K562 (cell line): ENCODE data around the gene PDLIM7. TPM values are rescaled to one million over a fixed set of nuclear protein-coding genes. Genes with fewer than 3 reads are reported as not detected.
A peak's percentile ranks its signal among the peaks of the same experiment; 100 is the strongest.

ENCODE experiments used
- ATAC-seq: fragments of 200-7000 bp; cut with Tn5 transposase; 3 replicates; pipeline ENCODE4 v1.9.1; 2020; ENCODE audit warnings: moderate library complexity
- BruUV-seq: library from RNA; stranded (reverse); fragments of 400-500 nt; replicated peaks from 2 replicates; lab custom pipeline; 2021; lab: Mats Ljungman, UMichigan
- CTCF ChIA-PET: fragments of 300-600 bp; formaldehyde crosslinking; extraction: SDS; loops from one replicate; lab custom pipeline; 2021; ENCODE audit warnings: low intra/inter-chr PET ratio; lab: Yijun Ruan, JAX
- POLR2A ChIA-PET: fragments of 300-600, 350-650 bp; sonication (Branson Sonifier 250); formaldehyde crosslinking; extraction: SDS; loops from one replicate; lab custom pipeline; 2021; ENCODE audit warnings: antibody characterized with exemption, inconsistent platforms; lab: Yijun Ruan, JAX
- DNase-seq, 4 experiments: peaks; one replicate each; pipeline versions ENCODE4 v3.0.0 to v3.0.0-alpha.2; 2011 to 2018; ENCODE audit warnings: low spot score in 3 of 4, mixed read lengths in 3 of 4; ENCODE audit errors: extremely low read depth in 1 of 4
- FAIRE-seq: peaks from 2 replicates; lab custom pipeline; 2011; peaks lifted over from hg19 to GRCh38; lab: Jason Lieb, UNC
- H2AFZ ChIP-seq: 2 replicates; pipeline ENCODE4 v1.6.0; 2011; ENCODE audit warnings: low read depth, low read length, control low read depth, inconsistent platforms
- H3K27ac ChIP-seq: fragments of 200-600 bp; 3 replicates; pipeline ENCODE4 v1.8.0; 2011; ENCODE audit warnings: low read depth, mild to moderate bottlenecking, control low read depth, inconsistent platforms, low read length, moderate library complexity, mixed read lengths; ENCODE audit errors: extremely low read depth
- H3K27me3 ChIP-seq, 2 experiments: fragments of 300-600 bp in 1 of 2; 2 replicates in 1 of 2; 3 replicates in 1 of 2; pipeline versions ENCODE4 v1.6.0 to v1.8.0; 2011; ENCODE audit warnings: inconsistent platforms in 2 of 2, low read length in 2 of 2, mild to moderate bottlenecking in 1 of 2, mixed read lengths in 1 of 2, moderate library complexity in 1 of 2; ENCODE audit not compliant: control insufficient read depth in 2 of 2, insufficient read depth in 2 of 2
- H3K36me3 ChIP-seq: fragments of 300-600 bp; 3 replicates; pipeline ENCODE4 v1.8.0; 2011; ENCODE audit warnings: mild to moderate bottlenecking, low read length, inconsistent platforms; ENCODE audit not compliant: control insufficient read depth, insufficient read depth
- H3K4me1 ChIP-seq, 2 experiments: fragments of 200-600 bp in 1 of 2; replicated peaks in 1 of 2; 2 replicates in 1 of 2; 3 replicates in 1 of 2; pipeline versions ENCODE4 v1.5.1 to v1.8.0; 2011; ENCODE audit warnings: inconsistent platforms in 2 of 2, low read length in 2 of 2, mild to moderate bottlenecking in 1 of 2, mixed read lengths in 1 of 2, moderate library complexity in 1 of 2; ENCODE audit not compliant: control insufficient read depth in 2 of 2, insufficient read depth in 2 of 2
- H3K4me2 ChIP-seq: 2 replicates; pipeline ENCODE4 v1.6.1; 2011; ENCODE audit warnings: low read length, control low read depth, inconsistent platforms, mixed read lengths; ENCODE audit not compliant: insufficient read depth
- H3K4me3 ChIP-seq: fragments of 200-600 bp; sonication (generic), shearing (Covaris generic); 2 replicates; pipeline ENCODE4 v1.5.1; 2016; ENCODE audit warnings: control low read depth, inconsistent platforms
- H3K79me2 ChIP-seq: fragments of 200-600 bp; 3 replicates; pipeline ENCODE4 v1.8.0; 2011; ENCODE audit warnings: low read length, inconsistent platforms; ENCODE audit not compliant: control insufficient read depth, insufficient read depth
- H3K9ac ChIP-seq, 2 experiments: 2 replicates each; pipeline versions ENCODE4 v1.6.0 to v1.6.1; 2011; ENCODE audit warnings: low read depth in 2 of 2, low read length in 2 of 2, control low read depth in 1 of 2, inconsistent platforms in 1 of 2, mild to moderate bottlenecking in 1 of 2, mixed read lengths in 1 of 2; ENCODE audit not compliant: insufficient read depth in 1 of 2
- H3K9me1 ChIP-seq: one replicate; pipeline ENCODE4 v1.6.0; 2011; ENCODE audit warnings: inconsistent platforms, mild to moderate bottlenecking, low read length, moderate library complexity; ENCODE audit not compliant: control insufficient read depth, insufficient read depth
- H3K9me3 ChIP-seq: replicated peaks from 2 replicates; pipeline ENCODE4 v1.5.1; 2011; ENCODE audit warnings: low read depth, low read length, inconsistent platforms; ENCODE audit not compliant: control insufficient read depth, insufficient read depth
- H4K20me1 ChIP-seq: replicated peaks from 2 replicates; pipeline ENCODE4 v1.6.1; 2011; ENCODE audit warnings: low read length, inconsistent platforms, mixed read lengths; ENCODE audit not compliant: control insufficient read depth, insufficient read depth
- CHD2 ChIP-seq: IDR thresholded peaks from 2 replicates; pipeline ENCODE4 v1.6.1; 2011; ENCODE audit warnings: low read depth, low read length
- IRF2 ChIP-seq: sonication (generic); formaldehyde crosslinking; IDR thresholded peaks from 2 replicates; pipeline ENCODE4 v1.8.1; 2022; ENCODE audit warnings: mild to moderate bottlenecking, missing genetic modification reagents
- MAZ ChIP-seq, 2 experiments: fragments of 450-650 bp in 1 of 2; sonication (generic) in 1 of 2; formaldehyde crosslinking; IDR thresholded peaks in 1 of 2; conservative IDR thresholded peaks in 1 of 2; 2 replicates each; pipeline versions ENCODE4 v1.4.0 to v1.5.0; 2020; ENCODE audit warnings: mild to moderate bottlenecking in 1 of 2, missing genetic modification reagents in 1 of 2
- RB1 ChIP-seq: fragments of 450-650 bp; IDR thresholded peaks from 2 replicates; pipeline ENCODE4 v1.6.1; 2017; ENCODE audit warnings: low read depth, mild to moderate bottlenecking
- RBFOX2 ChIP-seq: fragments of 200-400 bp; formaldehyde crosslinking; IDR thresholded peaks from 2 replicates; pipeline ENCODE4 v1.6.1; 2017; ENCODE audit warnings: low read depth, mild to moderate bottlenecking, low read length, moderate library complexity
- SMARCA5 ChIP-seq: fragments of 450-650 bp; IDR thresholded peaks from 2 replicates; pipeline ENCODE4 v1.6.1; 2016
- TGIF2 ChIP-seq: sonication (generic); formaldehyde crosslinking; IDR thresholded peaks from 2 replicates; pipeline ENCODE4 v1.8.1; 2022; ENCODE audit warnings: mild to moderate bottlenecking, missing genetic modification reagents, moderate library complexity
- ZBTB8A ChIP-seq: fragments of 450-650 bp; IDR thresholded peaks from 2 replicates; pipeline ENCODE4 v1.6.1; 2018; ENCODE audit warnings: mild to moderate bottlenecking, moderate library complexity; ENCODE audit not compliant: partially characterized antibody
- WGBS: fragments of 100-300 bp; shearing (Covaris generic); methylation state at CpG from one replicate; pipeline ENCODE4 v1.1.6; 2016; ENCODE audit warnings: low coverage, mixed read lengths; ENCODE audit not compliant: insufficient coverage; ENCODE audit errors: missing lambda C conversion rate; 5-methylcytosine and 5-hydroxymethylcytosine counted together
- in situ Hi-C: fragments of 300-500 bp; cut with MboI; formaldehyde crosslinking; loops from 4 replicates; pipeline ENCODE4 v1.15.0; 2018; ENCODE audit warnings: inconsistent platforms, mixed read lengths
- intact Hi-C: fragments of 100-400 bp; cut with micrococcal nuclease; formaldehyde crosslinking; loops from 2 replicates; pipeline ENCODE4 v1.14.2; 2022
- polyA plus RNA-seq, 8 experiments: library from polyadenylated mRNA; depleted of rRNA in 4 of 8; stranded (reverse) in 5 of 8; unstranded in 3 of 8; fragments of >200 nt; fragmentation: Nextera tagmentation in 2 of 8; fragmentation: Illumina TruSeq in 1 of 8; extraction: Ambion mirVana in 2 of 8; extraction: Trizol in 1 of 8; gene quantifications; 2 replicates each; pipeline versions ENCODE4 v1.2.1 to v1.2.3, GENCODE V29; 2011 to 2014; ENCODE audit warnings: inconsistent platforms in 1 of 8, missing spikeins in 1 of 8
- total RNA-seq, 7 experiments: library from RNA; depleted of rRNA in 6 of 7; stranded (reverse); fragments of >200 nt in 6 of 7; fragmentation: Illumina TruSeq in 2 of 7; extraction: Trizol in 2 of 7; gene quantifications; 2 replicates each; pipeline versions ENCODE4 v1.2.1 to v1.2.3, GENCODE V29; 2011 to 2021; ENCODE audit warnings: low replicate concordance in 1 of 7
- TF ChIP-seq, protein P1 (sequence below): IDR thresholded peaks from 2 replicates; pipeline ENCODE4 v1.6.1; 2011; ENCODE audit not compliant: insufficient read length; ENCODE audit errors: extremely low read depth
- TF ChIP-seq, protein P2 (sequence below): fragments of 450-650 bp; formaldehyde crosslinking; IDR thresholded peaks from 2 replicates; pipeline ENCODE4 v1.4.0; 2022; ENCODE audit warnings: missing genetic modification characterization
- TF ChIP-seq, protein P3 (sequence below): fragments of 150-350 bp; conservative IDR thresholded peaks from 2 replicates; pipeline ENCODE4 v1.6.1; 2014; ENCODE audit warnings: low read length
- TF ChIP-seq, protein P4 (sequence below): fragments of 450-650 bp; formaldehyde crosslinking; conservative IDR thresholded peaks from 2 replicates; pipeline ENCODE4 v1.4.0; 2022; ENCODE audit warnings: mild to moderate bottlenecking, missing genetic modification characterization

PDLIM7 gene
- total and polyA plus RNA-seq, 9 of the 15 experiments (the other 6 are each of a cell fraction or from before 2014, with no cell fraction given), result 2.1 to 124 (median 32.6) TPM

DNA sequence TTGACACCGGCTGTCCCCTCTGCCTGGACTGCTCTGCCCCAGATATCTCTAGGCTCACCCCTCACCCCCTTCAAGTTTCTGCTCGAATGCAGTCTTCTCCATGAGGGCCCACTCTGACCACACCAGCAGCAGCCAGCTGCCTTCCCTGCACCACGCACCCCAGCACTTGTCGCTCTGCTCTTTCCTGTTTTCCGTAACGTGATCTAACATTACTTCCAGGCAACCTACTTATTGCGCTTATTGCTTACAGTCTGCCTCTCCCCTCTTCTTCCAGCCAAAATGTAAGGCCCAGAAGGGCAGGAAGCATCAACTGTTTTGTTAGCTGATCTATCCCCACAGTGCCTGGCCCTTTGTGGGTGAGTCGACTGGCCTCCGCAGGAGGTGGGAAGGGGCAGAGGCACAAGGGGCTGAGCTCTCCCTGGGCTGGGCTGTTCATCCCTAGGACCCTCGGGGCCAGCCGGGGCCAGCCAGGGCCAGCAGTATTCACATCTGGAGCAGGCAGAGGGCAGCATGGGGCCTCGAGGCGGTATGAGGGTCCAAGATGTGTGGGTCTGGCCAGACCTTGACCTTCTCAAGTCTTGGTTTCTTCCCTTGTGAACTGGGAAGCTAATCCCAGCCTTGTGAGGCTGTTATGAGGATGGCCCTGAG lies 12.4 kb downstream of the PDLIM7 start (continued):
- TF ChIP-seq, protein P1, sequence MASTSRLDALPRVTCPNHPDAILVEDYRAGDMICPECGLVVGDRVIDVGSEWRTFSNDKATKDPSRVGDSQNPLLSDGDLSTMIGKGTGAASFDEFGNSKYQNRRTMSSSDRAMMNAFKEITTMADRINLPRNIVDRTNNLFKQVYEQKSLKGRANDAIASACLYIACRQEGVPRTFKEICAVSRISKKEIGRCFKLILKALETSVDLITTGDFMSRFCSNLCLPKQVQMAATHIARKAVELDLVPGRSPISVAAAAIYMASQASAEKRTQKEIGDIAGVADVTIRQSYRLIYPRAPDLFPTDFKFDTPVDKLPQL, result no peak
- TF ChIP-seq SMARCA5 (no peak), CHD2 (no peak), RB1 (no peak)
- TF ChIP-seq, protein P2, sequence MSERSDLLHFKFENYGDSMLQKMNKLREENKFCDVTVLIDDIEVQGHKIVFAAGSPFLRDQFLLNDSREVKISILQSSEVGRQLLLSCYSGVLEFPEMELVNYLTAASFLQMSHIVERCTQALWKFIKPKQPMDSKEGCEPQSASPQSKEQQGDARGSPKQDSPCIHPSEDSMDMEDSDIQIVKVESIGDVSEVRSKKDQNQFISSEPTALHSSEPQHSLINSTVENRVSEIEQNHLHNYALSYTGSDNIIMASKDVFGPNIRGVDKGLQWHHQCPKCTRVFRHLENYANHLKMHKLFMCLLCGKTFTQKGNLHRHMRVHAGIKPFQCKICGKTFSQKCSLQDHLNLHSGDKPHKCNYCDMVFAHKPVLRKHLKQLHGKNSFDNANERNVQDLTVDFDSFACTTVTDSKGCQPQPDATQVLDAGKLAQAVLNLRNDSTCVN, result no peak

DNA sequence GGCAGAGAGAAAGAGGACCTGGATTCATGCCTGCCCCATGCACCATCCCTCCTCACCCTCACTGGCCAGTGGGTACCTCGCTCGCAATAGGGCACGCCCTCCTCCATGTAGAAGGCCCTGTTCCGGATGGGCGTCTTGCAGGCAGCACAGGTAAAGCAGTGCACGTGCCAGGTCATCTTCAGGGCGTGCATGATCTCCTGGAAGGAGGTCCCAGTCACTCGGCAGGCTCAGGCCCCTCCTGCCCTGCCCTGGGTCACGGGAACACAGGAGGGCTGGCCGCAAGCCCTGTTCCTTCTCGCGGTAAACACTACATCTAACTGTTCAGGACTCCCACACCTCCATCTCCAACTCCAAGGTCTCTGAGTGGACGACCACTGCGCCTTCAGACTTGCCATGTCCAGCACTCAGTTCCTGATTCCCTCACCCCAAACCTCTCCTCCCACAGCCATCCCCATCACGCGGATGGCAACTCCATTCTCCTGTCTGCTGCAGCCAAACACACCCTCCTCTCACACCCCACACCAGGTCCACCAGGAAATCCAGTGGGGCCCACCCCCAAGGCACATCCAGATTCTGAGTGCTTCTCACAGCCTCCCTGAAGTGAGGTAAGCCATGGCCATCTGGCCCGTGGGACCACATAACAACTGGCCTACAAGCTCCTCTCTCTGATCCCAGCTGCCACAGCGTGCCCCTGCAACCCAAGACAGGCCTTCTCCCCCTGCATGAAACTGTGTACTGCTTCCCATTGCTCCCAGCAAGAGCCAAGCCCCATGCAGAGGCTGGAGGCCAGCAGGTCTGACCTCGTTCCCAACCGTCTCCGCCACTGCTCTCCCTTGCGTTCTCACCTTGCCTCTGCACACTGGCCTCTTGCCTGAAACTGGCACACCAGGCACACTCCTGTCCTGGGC lies 13.2 kb downstream of the PDLIM7 start:
- in situ Hi-C loops, result no loop called here
- peak overlapping the region in 1 of 2 experiments; percentile 76; a peak in 2 of 4 replicates for H3K9ac ChIP-seq
- ChIA-PET POLR2A (interaction anchor here (0.9 to 2.4 kb wide), 3 partner anchors 7 to 33 kb away, joined by 3 to 14 read pairs (median 4); no protein-coding TSS in a partner anchor), CTCF (no interaction called here)
- intact Hi-C loops, result no loop called here
- FAIRE-seq (no peak), ATAC-seq (peak; percentile 10), DNase-seq (no peak)
- H3K9me1 ChIP-seq, result no peaks in the 10 kb centered on the region
- H3K4me3 ChIP-seq, result no peak overlapping the region
- H4K20me1 ChIP-seq, result no peaks in the 10 kb centered on the region
- WGBS, result 75% methylated on average over 22 of the region's 22 CpGs
- H3K4me2 ChIP-seq, result no peak overlapping the region
- H3K4me1 ChIP-seq, result peaks cover 8 to 34% of the 10 kb centered on the region in 2 experiments
- H3K79me2 ChIP-seq, result no peaks in the 10 kb centered on the region
- H3K9me3 ChIP-seq, result no peaks in the 10 kb centered on the region
- no peak overlapping the region; the same call in 2 of the 3 replicates for H3K27ac ChIP-seq
- peaks cover 62% of the 10 kb centered on the region; the same call in 2 of the 3 replicates for H3K36me3 ChIP-seq
- H3K27me3 ChIP-seq, result no peaks in the 10 kb centered on the region
- H2AFZ ChIP-seq, result no peak overlapping the region
- BruUV-seq, result no TSS peak
- TF ChIP-seq, protein P3, sequence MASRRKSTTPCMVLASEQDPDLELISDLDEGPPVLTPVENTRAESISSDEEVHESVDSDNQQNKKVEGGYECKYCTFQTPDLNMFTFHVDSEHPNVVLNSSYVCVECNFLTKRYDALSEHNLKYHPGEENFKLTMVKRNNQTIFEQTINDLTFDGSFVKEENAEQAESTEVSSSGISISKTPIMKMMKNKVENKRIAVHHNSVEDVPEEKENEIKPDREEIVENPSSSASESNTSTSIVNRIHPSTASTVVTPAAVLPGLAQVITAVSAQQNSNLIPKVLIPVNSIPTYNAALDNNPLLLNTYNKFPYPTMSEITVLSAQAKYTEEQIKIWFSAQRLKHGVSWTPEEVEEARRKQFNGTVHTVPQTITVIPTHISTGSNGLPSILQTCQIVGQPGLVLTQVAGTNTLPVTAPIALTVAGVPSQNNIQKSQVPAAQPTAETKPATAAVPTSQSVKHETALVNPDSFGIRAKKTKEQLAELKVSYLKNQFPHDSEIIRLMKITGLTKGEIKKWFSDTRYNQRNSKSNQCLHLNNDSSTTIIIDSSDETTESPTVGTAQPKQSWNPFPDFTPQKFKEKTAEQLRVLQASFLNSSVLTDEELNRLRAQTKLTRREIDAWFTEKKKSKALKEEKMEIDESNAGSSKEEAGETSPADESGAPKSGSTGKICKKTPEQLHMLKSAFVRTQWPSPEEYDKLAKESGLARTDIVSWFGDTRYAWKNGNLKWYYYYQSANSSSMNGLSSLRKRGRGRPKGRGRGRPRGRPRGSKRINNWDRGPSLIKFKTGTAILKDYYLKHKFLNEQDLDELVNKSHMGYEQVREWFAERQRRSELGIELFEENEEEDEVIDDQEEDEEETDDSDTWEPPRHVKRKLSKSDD, result no peak
- TF ChIP-seq MAZ (CRISPR knock-in tag; conservative IDR thresholded peaks at IDR 0.05 in 1 of 2, IDR thresholded peaks at IDR 0.05 in 1 of 2), result no peak
- TF ChIP-seq, protein P4, sequence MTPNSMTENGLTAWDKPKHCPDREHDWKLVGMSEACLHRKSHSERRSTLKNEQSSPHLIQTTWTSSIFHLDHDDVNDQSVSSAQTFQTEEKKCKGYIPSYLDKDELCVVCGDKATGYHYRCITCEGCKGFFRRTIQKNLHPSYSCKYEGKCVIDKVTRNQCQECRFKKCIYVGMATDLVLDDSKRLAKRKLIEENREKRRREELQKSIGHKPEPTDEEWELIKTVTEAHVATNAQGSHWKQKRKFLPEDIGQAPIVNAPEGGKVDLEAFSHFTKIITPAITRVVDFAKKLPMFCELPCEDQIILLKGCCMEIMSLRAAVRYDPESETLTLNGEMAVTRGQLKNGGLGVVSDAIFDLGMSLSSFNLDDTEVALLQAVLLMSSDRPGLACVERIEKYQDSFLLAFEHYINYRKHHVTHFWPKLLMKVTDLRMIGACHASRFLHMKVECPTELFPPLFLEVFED, result 0 out of 2 replicates have a peak, but pooled peaks have one; percentile 80
- no peak for TF ChIP-seq IRF2 (CRISPR knock-in tag)
- TF ChIP-seq RBFOX2, result peak; percentile 48
- no peak for TF ChIP-seq ZBTB8A
- no peak for TF ChIP-seq TGIF2 (CRISPR knock-in tag)
